Panc1 (cell line): ENCODE results near the gene CBS.
"Not testable (repeated sequence)": the region's sequence is repeated elsewhere in the genome, so short reads cannot be mapped to it uniquely, and the experiment has no call there.

ENCODE experiments used
- CTCF ChIP-seq: fragments of 450-650 bp; IDR thresholded peaks from 2 replicates; pipeline ENCODE4 v1.5.1; 2017; ENCODE audit warnings: mild to moderate bottlenecking
- REST ChIP-seq, 2 experiments: IDR thresholded peaks; 2 replicates each; pipeline ENCODE4 v1.6.1; 2011 to 2012; ENCODE audit warnings: low read depth in 2 of 2, control low read depth in 1 of 2, low read length in 1 of 2, mild to moderate bottlenecking in 1 of 2, moderate library complexity in 1 of 2; ENCODE audit not compliant: insufficient read depth in 1 of 2
- SIN3A ChIP-seq: IDR thresholded peaks from 2 replicates; pipeline ENCODE4 v1.6.1; 2012; ENCODE audit warnings: low read depth, mild to moderate bottlenecking, low read length, moderate library complexity, borderline replicate concordance; ENCODE audit not compliant: insufficient read depth
- TCF7L2 ChIP-seq: IDR thresholded peaks from 2 replicates; pipeline ENCODE4 v1.6.1; 2011; ENCODE audit warnings: mild to moderate bottlenecking, low read depth, low read length, inconsistent platforms

GRCh38 chr21:43106965-43107793, 31.5 kb upstream of the CBS start, which contains the start of gene U2AF1:
- not testable (repeated sequence) for TF ChIP-seq CTCF; REST (IDR thresholded peaks at IDR 0.05; ENCODE audit: insufficient read depth in 1 of 2, low read depth in 2 of 2, low read length in 1 of 2); TCF7L2; SIN3A
